HUDEP-2 (cell line): Measurements from ENCODE around the gene SERPINH1.

Experiments
- DNase-seq, 76 experiments: peaks; one replicate each; lab custom pipeline; 2025; ENCODE audit not compliant: unreplicated experiment in 76 of 76; lab: John Stamatoyannopoulos, UW

The SERPINH1 gene

GRCh38 chr11:75562048-75562835 lies at the start of gene SERPINH1:
Gene SERPINH1 (plus strand): TSS chr11:75562253. CDS start chr11:75566350, 4,097 bp downstream.
- peak in 71 of 76 experiments; percentile 24 to 85 (median 72) for DNase-seq

GRCh38 chr11:75513250-75513649 lies 48.8 kb upstream of the SERPINH1 start:
- DNase-seq: no peak

GRCh38 chr11:75514596-75514995 lies 47.5 kb upstream of the SERPINH1 start:
- no peak for DNase-seq

- DNase-seq: no peak
Observed at GRCh38 chr11:75516140-75516539, 45.9 kb upstream of the SERPINH1 start.

- DNase-seq: no peak
Observed at GRCh38 chr11:75516886-75517285, 45.2 kb upstream of the SERPINH1 start.

GRCh38 chr11:75518204-75518549 lies 43.9 kb upstream of the SERPINH1 start:
- no peak for DNase-seq

- DNase-seq: no peak
Observed at GRCh38 chr11:75518771-75519653, 43.0 kb upstream of the SERPINH1 start.

GRCh38 chr11:75520688-75521087 lies 41.4 kb upstream of the SERPINH1 start:
- DNase-seq: no peak

GRCh38 chr11:75522286-75523044 lies 39.6 kb upstream of the SERPINH1 start:
- DNase-seq: peak in 1 of 76 experiments; percentile 20

- peak in 3 of 76 experiments; percentile 2 to 16 (median 10) for DNase-seq
Observed at GRCh38 chr11:75523189-75523588, 38.9 kb upstream of the SERPINH1 start.

- no peak for DNase-seq
Observed at GRCh38 chr11:75523811-75524664, 38.0 kb upstream of the SERPINH1 start.

GRCh38 chr11:75524665-75525432 lies 37.2 kb upstream of the SERPINH1 start:
- peak in 5 of 76 experiments; percentile 10 to 27 (median 20) for DNase-seq

- DNase-seq: peak in 72 of 76 experiments; percentile 21 to 86 (median 77)
Observed at GRCh38 chr11:75525433-75526191, 36.4 kb upstream of the SERPINH1 start, which contains the start of gene GDPD5. Gene GDPD5 (minus strand): TSS chr11:75525941. CDS start chr11:75477735, 48,206 bp downstream.

- DNase-seq: no peak
Observed at GRCh38 chr11:75526192-75526541, 35.9 kb upstream of the SERPINH1 start.

GRCh38 chr11:75527130-75527529 lies 34.9 kb upstream of the SERPINH1 start:
- no peak for DNase-seq

- DNase-seq: no peak
Observed at GRCh38 chr11:75527938-75528735, 33.9 kb upstream of the SERPINH1 start.

GRCh38 chr11:75530577-75530976 lies 31.5 kb upstream of the SERPINH1 start:
- DNase-seq: no peak

- no peak for DNase-seq
Observed at GRCh38 chr11:75531325-75531724, 30.7 kb upstream of the SERPINH1 start.
